A549 treated with CpdA at 1 μM for 4 hours (cell line): ENCODE data around the gene HIF1AN. TPM values are rescaled to one million over a fixed set of nuclear protein-coding genes. Genes with fewer than 3 reads are reported as not detected.

Source experiments
- total RNA-seq: library from RNA; stranded (reverse); fragments of 200-300 nt; extraction: Qiagen RNA extraction; gene quantifications from 5 replicates; pipeline ENCODE4 v1.2.3, GENCODE V29; 2022; ENCODE audit warnings: low read depth

Gene HIF1AN
- total RNA-seq = 14.7 to 20.1 TPM (median 17.9 TPM) in 5 replicates

GRCh38 chr10:100535715-100536353, at the start of gene HIF1AN:
HIF1AN (plus strand) TSS chr10:100535943; CDS start chr10:100535959, 16 bp downstream.

DNA sequence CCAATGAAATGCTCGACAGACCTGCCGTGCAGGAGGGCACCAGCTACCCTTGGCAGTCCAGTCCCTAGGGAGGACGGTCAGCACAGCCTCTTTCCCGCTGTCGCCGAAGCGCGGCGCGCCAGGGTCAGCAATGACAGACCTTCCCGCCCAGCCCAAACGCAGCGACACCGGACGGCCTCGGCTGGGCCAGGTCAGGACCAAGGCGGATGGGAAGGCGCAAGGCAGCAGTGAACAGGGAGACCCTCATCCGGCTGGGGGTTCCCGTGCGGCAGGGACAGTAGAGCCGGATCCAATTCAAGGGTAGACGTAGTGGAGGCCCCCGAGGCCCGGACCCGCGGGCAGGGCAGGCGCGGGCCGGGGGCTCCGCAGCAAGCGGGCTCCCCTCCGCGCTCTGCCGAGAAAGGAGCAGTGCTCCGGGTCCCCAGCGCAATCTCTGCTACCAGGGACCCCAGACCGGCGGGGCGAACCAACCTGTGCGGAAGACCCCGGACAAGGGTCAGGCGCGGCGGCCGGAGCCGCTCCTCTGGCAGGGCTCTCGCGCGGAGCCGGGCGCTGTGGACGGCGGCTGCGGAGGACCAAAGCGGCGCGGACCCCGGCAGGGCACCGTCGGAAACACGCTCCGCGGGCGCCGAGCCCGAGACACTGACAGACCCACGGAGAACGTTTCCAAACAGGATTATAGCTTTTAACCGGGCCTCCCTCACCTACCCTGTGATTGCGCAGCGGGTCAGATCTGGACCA, 16.3 kb upstream of the HIF1AN start, which contains the start of gene SEC31B:
Gene SEC31B, minus strand, starts transcription at position 551 of the 741 bp plus-strand sequence. CDS start 2,909 bp downstream, outside the sequence.

GRCh38 chr10:100529475-100530298, 6.1 kb upstream of the HIF1AN start, which contains the start of gene NDUFB8:
NDUFB8 (minus strand) TSS chr10:100529871; CDS start chr10:100529851, 20 bp downstream.

Other genes starting within 250 kb of the HIF1AN start
- gene BLOC1S2, start 249.3 kb upstream of the HIF1AN start, total RNA-seq = 96.0 to 127 TPM (median 100 TPM) in 5 replicates
- 0.09 to 0.15 TPM in 2 of 5 replicates, not detected in the others for gene PKD2L1, start 205.7 kb upstream of the HIF1AN start, total RNA-seq
- gene SCD, start 188.7 kb upstream of the HIF1AN start, total RNA-seq = 147 to 216 TPM (median 184 TPM) in 5 replicates
- gene WNT8B, start 72.9 kb upstream of the HIF1AN start, total RNA-seq = 0.03 to 0.07 TPM in 2 of 5 replicates, not detected in the others
- gene SEC31B, start 16.1 kb upstream of the HIF1AN start, total RNA-seq = 2.2 to 3.1 TPM (median 2.5 TPM) in 5 replicates
- 268 to 295 TPM (median 293 TPM) in 5 replicates for gene NDUFB8, start 6.1 kb upstream of the HIF1AN start, total RNA-seq
- gene PAX2, start 209.6 kb downstream of the HIF1AN start, total RNA-seq = 0.15 to 0.32 TPM (median 0.23 TPM) in 5 replicates